ENCODE measurements around the gene SEMA4B. TPM values are rescaled to one million over a fixed set of nuclear protein-coding genes. Genes with fewer than 3 reads are reported as not detected.

Gene SEMA4B
- total and polyA plus RNA-seq, 9 of the 15 experiments (the other 6 are each of a cell fraction or from before 2014, with no cell fraction given), result 1.3 to 33.6 (median 11.0) TPM

GRCh38 chr15:90188914-90189748 lies 12.0 kb upstream of the SEMA4B start:
- peak overlapping the region; percentile 45 for H3K27ac ChIP-seq (ENCODE audit: extremely low read depth, low read depth, low read length)
- peak overlapping the region; percentile 60 for H3K4me2 ChIP-seq (ENCODE audit: insufficient read depth, low read length)
- peaks cover 88% of the 10 kb centered on the region for H3K79me2 ChIP-seq (ENCODE audit: control insufficient read depth, insufficient read depth, low read length)
- DNase-seq (ENCODE audit: extremely low read depth in 1 of 4, low spot score in 3 of 4) (peak in 1 of 4 experiments; percentile 45), FAIRE-seq (peak; percentile 11), ATAC-seq (no peak)
- H3K9me1 ChIP-seq (ENCODE audit: control insufficient read depth, insufficient read depth, low read length), result no peaks in the 10 kb centered on the region
- H3K9me3 ChIP-seq (replicated peaks; ENCODE audit: control insufficient read depth, insufficient read depth, low read depth, low read length), result no peaks in the 10 kb centered on the region
- peak overlapping the region; percentile 49 to 80; a peak in 3 of 4 replicates for H3K9ac ChIP-seq (ENCODE audit: insufficient read depth in 1 of 2, low read depth in 2 of 2, low read length in 2 of 2)
- no peaks in the 10 kb centered on the region for H3K27me3 ChIP-seq (ENCODE audit: control insufficient read depth in 2 of 2, insufficient read depth in 2 of 2, low read length in 2 of 2)
- POLR2A ChIA-PET, result interaction anchor here (0.7 to 3.7 kb wide), 2 partner anchors 12 to 547 kb away, joined by 3 to 24 read pairs; partner anchors contain the start of gene SEMA4B
- peaks cover 31% of the 10 kb centered on the region; the same call in 2 of the 3 replicates for H3K36me3 ChIP-seq (ENCODE audit: control insufficient read depth, insufficient read depth, low read length)
- peaks cover 48 to 55% of the 10 kb centered on the region in 2 experiments for H3K4me1 ChIP-seq (replicated peaks in 1 of 2; ENCODE audit: control insufficient read depth in 2 of 2, insufficient read depth in 2 of 2, low read length in 2 of 2)
- 32% methylated on average over 8 of the region's 8 CpGs for WGBS (ENCODE audit: insufficient coverage, low coverage, missing lambda C conversion rate)
- in situ Hi-C loops (cut with MboI) (no loop called here), intact Hi-C loops (cut with micrococcal nuclease) (no loop called here)
- CTCF ChIA-PET (ENCODE audit: low intra/inter-chr PET ratio), result no interaction called here
- no TSS peak for BruUV-seq (replicated peaks)
- H2AFZ ChIP-seq (ENCODE audit: low read depth, low read length), result peak overlapping the region; percentile 62
- H4K20me1 ChIP-seq (replicated peaks; ENCODE audit: control insufficient read depth, insufficient read depth, low read length), result 0 out of 2 replicates have a peak, but pooled peaks cover 4% of the 10 kb centered on the region
- peak overlapping the region; percentile 12; the same call in 1 of the 2 replicates for H3K4me3 ChIP-seq
- TF ChIP-seq, protein P1, sequence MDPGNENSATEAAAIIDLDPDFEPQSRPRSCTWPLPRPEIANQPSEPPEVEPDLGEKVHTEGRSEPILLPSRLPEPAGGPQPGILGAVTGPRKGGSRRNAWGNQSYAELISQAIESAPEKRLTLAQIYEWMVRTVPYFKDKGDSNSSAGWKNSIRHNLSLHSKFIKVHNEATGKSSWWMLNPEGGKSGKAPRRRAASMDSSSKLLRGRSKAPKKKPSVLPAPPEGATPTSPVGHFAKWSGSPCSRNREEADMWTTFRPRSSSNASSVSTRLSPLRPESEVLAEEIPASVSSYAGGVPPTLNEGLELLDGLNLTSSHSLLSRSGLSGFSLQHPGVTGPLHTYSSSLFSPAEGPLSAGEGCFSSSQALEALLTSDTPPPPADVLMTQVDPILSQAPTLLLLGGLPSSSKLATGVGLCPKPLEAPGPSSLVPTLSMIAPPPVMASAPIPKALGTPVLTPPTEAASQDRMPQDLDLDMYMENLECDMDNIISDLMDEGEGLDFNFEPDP (CRISPR knock-in tag; IDR thresholded peaks at IDR 0.05), result no peak
- TF ChIP-seq BMI1 (IDR thresholded peaks at IDR 0.05; ENCODE audit: low read length) (no peak), RNF219 (CRISPR knock-in tag; IDR thresholded peaks at IDR 0.05) (no peak), SRSF3 (IDR thresholded peaks at IDR 0.05; ENCODE audit: insufficient read depth, low read length) (no peak), ZNF77 (CRISPR knock-in tag; IDR thresholded peaks at IDR 0.05) (no peak), KAT2B (IDR thresholded peaks at IDR 0.05; ENCODE audit: low read depth, low read length) (no peak), ZNF785 (CRISPR knock-in tag; IDR thresholded peaks at IDR 0.05) (no peak), DPF2 (IDR thresholded peaks at IDR 0.05) (peak; percentile 69), MCM2 (IDR thresholded peaks at IDR 0.05; ENCODE audit: low read depth) (no peak), RAD51 (IDR thresholded peaks at IDR 0.05; ENCODE audit: borderline replicate concordance, low read depth) (no peak), ZNF239 (CRISPR knock-in tag; IDR thresholded peaks at IDR 0.05) (no peak), ETV1 (tag; conservative IDR thresholded peaks at IDR 0.05; ENCODE audit: low read depth) (peak; percentile 42; the same call in 1 of the 2 replicates)
- TF ChIP-seq, protein P2, sequence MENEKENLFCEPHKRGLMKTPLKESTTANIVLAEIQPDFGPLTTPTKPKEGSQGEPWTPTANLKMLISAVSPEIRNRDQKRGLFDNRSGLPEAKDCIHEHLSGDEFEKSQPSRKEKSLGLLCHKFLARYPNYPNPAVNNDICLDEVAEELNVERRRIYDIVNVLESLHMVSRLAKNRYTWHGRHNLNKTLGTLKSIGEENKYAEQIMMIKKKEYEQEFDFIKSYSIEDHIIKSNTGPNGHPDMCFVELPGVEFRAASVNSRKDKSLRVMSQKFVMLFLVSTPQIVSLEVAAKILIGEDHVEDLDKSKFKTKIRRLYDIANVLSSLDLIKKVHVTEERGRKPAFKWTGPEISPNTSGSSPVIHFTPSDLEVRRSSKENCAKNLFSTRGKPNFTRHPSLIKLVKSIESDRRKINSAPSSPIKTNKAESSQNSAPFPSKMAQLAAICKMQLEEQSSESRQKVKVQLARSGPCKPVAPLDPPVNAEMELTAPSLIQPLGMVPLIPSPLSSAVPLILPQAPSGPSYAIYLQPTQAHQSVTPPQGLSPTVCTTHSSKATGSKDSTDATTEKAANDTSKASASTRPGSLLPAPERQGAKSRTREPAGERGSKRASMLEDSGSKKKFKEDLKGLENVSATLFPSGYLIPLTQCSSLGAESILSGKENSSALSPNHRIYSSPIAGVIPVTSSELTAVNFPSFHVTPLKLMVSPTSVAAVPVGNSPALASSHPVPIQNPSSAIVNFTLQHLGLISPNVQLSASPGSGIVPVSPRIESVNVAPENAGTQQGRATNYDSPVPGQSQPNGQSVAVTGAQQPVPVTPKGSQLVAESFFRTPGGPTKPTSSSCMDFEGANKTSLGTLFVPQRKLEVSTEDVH (IDR thresholded peaks at IDR 0.05; ENCODE audit: low read depth, partially characterized antibody), result peak; percentile 49
- TF ChIP-seq, protein P3, sequence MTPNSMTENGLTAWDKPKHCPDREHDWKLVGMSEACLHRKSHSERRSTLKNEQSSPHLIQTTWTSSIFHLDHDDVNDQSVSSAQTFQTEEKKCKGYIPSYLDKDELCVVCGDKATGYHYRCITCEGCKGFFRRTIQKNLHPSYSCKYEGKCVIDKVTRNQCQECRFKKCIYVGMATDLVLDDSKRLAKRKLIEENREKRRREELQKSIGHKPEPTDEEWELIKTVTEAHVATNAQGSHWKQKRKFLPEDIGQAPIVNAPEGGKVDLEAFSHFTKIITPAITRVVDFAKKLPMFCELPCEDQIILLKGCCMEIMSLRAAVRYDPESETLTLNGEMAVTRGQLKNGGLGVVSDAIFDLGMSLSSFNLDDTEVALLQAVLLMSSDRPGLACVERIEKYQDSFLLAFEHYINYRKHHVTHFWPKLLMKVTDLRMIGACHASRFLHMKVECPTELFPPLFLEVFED (CRISPR knock-in tag; conservative IDR thresholded peaks at IDR 0.05), result peak; percentile 79
